GM23248 (cell line): ENCODE results near the gene ZBTB46. TPM values are rescaled to one million over a fixed set of nuclear protein-coding genes. Genes with fewer than 3 reads are reported as not detected.
"Not testable (repeated sequence)": the region's sequence is repeated elsewhere in the genome, so short reads cannot be mapped to it uniquely, and the experiment has no call there.

Experiments
- DNase-seq: peaks from one replicate; pipeline ENCODE4 v3.0.0-alpha.2; 2015
- H2AFZ ChIP-seq: fragments of 200-600 bp; sonication (generic); 2 replicates; pipeline ENCODE4 v1.6.1; 2016; ENCODE audit warnings: antibody characterized with exemption
- H3F3A ChIP-seq: fragments of 200-600 bp; sonication (generic); 2 replicates; pipeline ENCODE4 v1.6.1; 2016; ENCODE audit warnings: mild to moderate bottlenecking, antibody characterized with exemption, mixed run types; ENCODE audit not compliant: insufficient read depth
- H3K27ac ChIP-seq: fragments of 200-600 bp; sonication (generic); 2 replicates; pipeline ENCODE4 v1.5.1; 2016; ENCODE audit warnings: mild to moderate bottlenecking
- H3K27me3 ChIP-seq: fragments of 200-600 bp; sonication (generic); replicated peaks from 2 replicates; pipeline ENCODE4 v1.6.1; 2016; ENCODE audit warnings: mild to moderate bottlenecking; ENCODE audit not compliant: insufficient read depth
- H3K36me3 ChIP-seq: fragments of 200-600 bp; sonication (generic); 2 replicates; pipeline ENCODE4 v1.6.1; 2016; ENCODE audit warnings: low read depth, mild to moderate bottlenecking
- H3K4me1 ChIP-seq: fragments of 200-600 bp; sonication (generic); 2 replicates; pipeline ENCODE4 v1.6.1; 2016; ENCODE audit warnings: mild to moderate bottlenecking; ENCODE audit not compliant: insufficient read depth
- H3K4me2 ChIP-seq: fragments of 200-600 bp; sonication (generic); one replicate; pipeline ENCODE4 v1.6.1; 2016; ENCODE audit warnings: mild to moderate bottlenecking; ENCODE audit not compliant: unreplicated experiment
- H3K4me3 ChIP-seq: fragments of 200-600 bp; sonication (generic); 2 replicates; pipeline ENCODE4 v1.5.1; 2016; ENCODE audit warnings: mild to moderate bottlenecking
- H3K79me2 ChIP-seq: fragments of 200-600 bp; sonication (generic); 2 replicates; pipeline ENCODE4 v1.6.1; 2016; ENCODE audit warnings: mild to moderate bottlenecking; ENCODE audit not compliant: insufficient read depth
- H3K9ac ChIP-seq: fragments of 200-600 bp; sonication (generic); 2 replicates; pipeline ENCODE4 v1.6.1; 2016; ENCODE audit warnings: mild to moderate bottlenecking
- H3K9me2 ChIP-seq: fragments of 200-600 bp; sonication (generic); 2 replicates; pipeline ENCODE4 v1.6.1; 2016; ENCODE audit warnings: mixed run types, mild to moderate bottlenecking, moderate library complexity; ENCODE audit not compliant: insufficient read depth
- H3K9me3 ChIP-seq: fragments of 200-600 bp; sonication (generic); one replicate; pipeline ENCODE4 v1.6.1; 2017; ENCODE audit warnings: low read depth
- H4K20me1 ChIP-seq: fragments of 200-600 bp; sonication (generic); 2 replicates; pipeline ENCODE4 v1.6.0; 2016; ENCODE audit not compliant: insufficient read depth
- EZH2 ChIP-seq: fragments of 200-600 bp; sonication (generic); IDR thresholded peaks from 2 replicates; pipeline ENCODE4 v1.6.1; 2018; ENCODE audit warnings: antibody characterized with exemption, mild to moderate bottlenecking; ENCODE audit not compliant: insufficient read depth, poor library complexity, severe bottlenecking
- EZH2phosphoT487 ChIP-seq: fragments of 200-600 bp; sonication (generic); IDR thresholded peaks from 2 replicates; pipeline ENCODE4 v1.6.1; 2018; ENCODE audit warnings: antibody characterized with exemption, moderate library complexity, mild to moderate bottlenecking, low read depth; ENCODE audit not compliant: insufficient read depth
- WGBS, 2 experiments: methylation state at CpG; one replicate each; pipeline ENCODE4 v1.1.6; 2015 to 2017; ENCODE audit warnings: low lambda C conversion rate in 2 of 2, low coverage in 1 of 2; ENCODE audit errors: missing lambda C conversion rate in 2 of 2; 5-methylcytosine and 5-hydroxymethylcytosine counted together
- in situ Hi-C: fragments of 300-500 bp; cut with MboI; formaldehyde crosslinking; loops from 2 replicates; pipeline ENCODE4 v1.15.0; 2020
- polyA plus RNA-seq: library from polyadenylated mRNA; unstranded; fragments of >200 nt; fragmentation: Nextera tagmentation; extraction: Ambion mirVana; gene quantifications from 2 replicates; pipeline ENCODE4 v1.2.1, GENCODE V29; 2016
- total RNA-seq: library from RNA; depleted of rRNA; stranded (reverse); fragments of >200 nt; shearing (Covaris generic); gene quantifications from 2 replicates; pipeline ENCODE4 v1.2.3, GENCODE V29; 2014

Gene ZBTB46
- total and polyA plus RNA-seq, 2 experiments from 2014 or later = 0.33 to 1.9 TPM

DNA sequence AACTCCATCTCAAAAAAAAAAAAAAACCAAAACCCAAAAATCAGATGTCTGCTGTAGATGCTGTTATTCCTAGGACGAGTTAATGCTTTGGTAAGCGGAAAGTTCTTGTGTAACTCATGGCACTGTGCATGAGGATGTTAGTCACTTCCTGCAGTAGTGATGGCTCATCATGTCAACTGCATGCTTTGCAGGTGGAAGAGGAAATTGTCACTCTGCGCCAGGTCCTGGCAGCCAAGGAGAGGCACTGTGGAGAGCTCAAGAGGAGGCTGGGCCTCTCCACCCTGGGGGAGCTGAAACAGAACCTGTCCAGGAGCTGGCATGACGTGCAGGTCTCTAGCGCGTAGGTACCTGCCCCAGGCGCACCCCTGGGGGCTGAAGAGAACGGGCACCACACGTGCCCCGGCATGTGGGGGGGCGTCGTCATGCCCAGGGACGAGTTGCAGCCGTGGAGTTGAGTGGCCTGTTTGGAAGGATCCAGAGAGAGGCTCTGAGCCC lies 42.5 kb upstream of the ZBTB46 start:
- Histone ChIP-seq H3K4me2 (peak overlapping the region; percentile 41), H3K27me3 (no peaks in the 10 kb centered on the region), H2AFZ (no peak overlapping the region), H3K4me1 (peaks cover 11% of the 10 kb centered on the region), H4K20me1 (peaks cover 2% of the 10 kb centered on the region; the same call in 1 of the 2 replicates), H3K9me2 (no peaks in the 10 kb centered on the region), H3F3A (peaks cover 13% of the 10 kb centered on the region), H3K27ac (peak overlapping the region; percentile 66), H3K4me3 (no peak overlapping the region), H3K36me3 (peaks cover 63% of the 10 kb centered on the region), H3K9me3 (no peaks in the 10 kb centered on the region), H3K9ac (peak overlapping the region; percentile 37; the same call in 1 of the 2 replicates), H3K79me2 (peaks cover 96% of the 10 kb centered on the region)
- in situ Hi-C loops = no loop called here
- 69 to 70% methylated on average over 14 of the region's 14 CpGs for WGBS, 2 experiments
- peak; percentile 93 for DNase-seq
- no peak for TF ChIP-seq EZH2
- no peak for TF ChIP-seq EZH2phosphoT487

DNA sequence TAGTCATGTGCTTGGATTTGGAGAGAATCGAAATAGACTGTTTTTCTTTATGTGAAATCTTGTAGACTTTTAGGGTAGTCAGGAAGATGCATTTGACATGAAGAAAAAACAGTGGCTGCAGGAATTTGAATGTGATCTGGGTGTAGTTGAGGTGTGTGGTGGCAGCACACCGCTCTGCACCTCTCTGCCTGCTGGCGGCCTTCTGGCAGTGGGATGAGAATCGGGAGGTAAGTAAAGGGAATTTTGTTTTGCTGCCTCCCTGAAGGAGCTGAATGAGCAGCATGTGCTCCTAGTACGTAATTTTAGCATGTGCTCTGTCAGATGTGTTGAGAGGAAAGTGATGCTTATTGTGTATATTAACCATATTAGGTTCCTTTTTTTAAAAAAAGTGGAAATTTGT lies 37.2 kb upstream of the ZBTB46 start:
- H3K9me3 ChIP-seq = no peaks in the 10 kb centered on the region
- peaks cover 12% of the 10 kb centered on the region for H3K4me1 ChIP-seq
- H3K27me3 ChIP-seq = no peaks in the 10 kb centered on the region
- no peak for TF ChIP-seq EZH2
- TF ChIP-seq EZH2phosphoT487 = no peak
- H3K9me2 ChIP-seq = no peaks in the 10 kb centered on the region
- H3K4me2 ChIP-seq = no peak overlapping the region
- no peak overlapping the region for H3K4me3 ChIP-seq
- H3K27ac ChIP-seq = no peak overlapping the region
- peaks cover 44% of the 10 kb centered on the region for H3K36me3 ChIP-seq
- H3K79me2 ChIP-seq = peaks cover 90% of the 10 kb centered on the region
- H4K20me1 ChIP-seq = no peaks in the 10 kb centered on the region
- no peak for DNase-seq
- in situ Hi-C loops = no loop called here
- WGBS, 2 experiments = 90 to 93% methylated on average over 5 of the region's 5 CpGs
- no peak overlapping the region for H2AFZ ChIP-seq
- H3K9ac ChIP-seq = no peak overlapping the region
- peaks cover 17% of the 10 kb centered on the region for H3F3A ChIP-seq

DNA sequence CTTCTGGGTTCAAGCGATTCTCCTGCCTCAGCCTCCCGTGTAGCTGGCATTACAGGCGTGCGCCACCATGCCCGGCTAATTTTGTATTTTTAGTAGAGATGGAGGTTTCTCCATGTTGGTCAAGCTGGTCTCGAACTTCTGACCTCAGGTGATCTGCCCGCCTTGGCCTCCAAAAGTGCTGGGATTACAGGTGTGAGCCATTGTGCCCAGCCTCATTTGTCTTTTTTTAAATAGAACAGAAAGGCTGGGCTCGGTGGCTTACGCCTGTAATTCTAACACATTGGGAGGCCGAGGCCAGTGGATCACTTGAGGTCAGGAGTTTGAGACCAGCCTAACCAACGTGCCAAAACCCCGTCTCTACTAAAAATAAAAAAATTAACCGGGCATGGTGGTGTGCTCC lies 36.0 kb upstream of the ZBTB46 start:
- DNase-seq, H3K9me3 ChIP-seq, H3K4me3 ChIP-seq, H2AFZ ChIP-seq, H3K4me1 ChIP-seq, H3F3A ChIP-seq, H4K20me1 ChIP-seq, H3K4me2 ChIP-seq, H3K9ac ChIP-seq, in situ Hi-C loops, H3K27me3 ChIP-seq, H3K27ac ChIP-seq, H3K9me2 ChIP-seq: not testable (repeated sequence)
- 91 to 94% methylated on average over 13 of the region's 13 CpGs for WGBS, 2 experiments
- H3K36me3 ChIP-seq = peaks cover 32% of the 10 kb centered on the region
- peaks cover 81% of the 10 kb centered on the region for H3K79me2 ChIP-seq

DNA sequence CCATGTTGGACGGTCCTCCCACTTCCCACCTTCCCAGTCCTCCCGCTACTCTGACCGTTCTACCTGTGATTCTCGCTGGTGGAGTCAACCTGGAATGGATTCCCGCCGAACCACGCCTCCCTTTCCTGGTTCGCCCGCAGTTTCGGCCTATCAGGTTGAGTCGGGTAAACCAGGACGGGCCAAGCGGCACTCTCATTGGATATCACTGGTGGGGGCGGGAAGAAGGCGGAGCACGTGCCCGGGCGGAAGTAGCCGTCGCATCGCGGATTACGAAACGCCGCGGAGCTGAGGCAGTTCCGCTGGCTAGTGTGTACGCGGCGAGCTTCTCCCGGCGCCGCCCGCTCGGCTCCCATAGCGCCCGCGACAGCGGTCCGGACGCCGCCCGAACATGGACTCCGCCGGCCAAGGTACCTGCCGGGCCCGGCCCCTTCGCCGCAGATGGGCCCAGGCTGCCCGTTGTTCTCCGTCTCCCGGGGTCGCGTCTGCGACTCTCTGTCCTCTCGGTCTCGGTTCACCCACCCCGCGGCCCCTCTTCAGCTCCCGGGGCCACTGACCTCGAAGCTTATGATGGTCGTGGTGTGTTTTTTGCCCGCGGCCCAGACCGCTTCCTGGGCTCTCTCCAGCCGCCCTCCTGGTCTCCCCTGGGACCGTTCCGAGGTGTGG lies 34.0 kb upstream of the ZBTB46 start, which contains the start of gene TPD52L2:
TSS of gene TPD52L2 (plus strand) at position 293 of the 663 bp plus-strand sequence. CDS start at position 389, 96 bp downstream.
- Histone ChIP-seq H3K36me3 (peaks cover 15% of the 10 kb centered on the region; the same call in 1 of the 2 replicates), H3K79me2 (peaks cover 61% of the 10 kb centered on the region), H3K4me1 (0 out of 2 replicates have a peak, but pooled peaks cover 7% of the 10 kb centered on the region), H2AFZ (peak within 1 kb of the TSS; percentile 66), H3K9me2 (no peaks in the 10 kb centered on the region), H3K4me2 (peak within 1 kb of the TSS; percentile 94), H3F3A (0 out of 2 replicates have a peak, but pooled peaks cover 4% of the 10 kb centered on the region), H3K4me3 (peak within 1 kb of the TSS; percentile 92), H3K27ac (peak within 1 kb of the TSS; percentile 99), H3K27me3 (no peaks in the 10 kb centered on the region), H3K9ac (peak within 1 kb of the TSS; percentile 99), H3K9me3 (no peaks in the 10 kb centered on the region), H4K20me1 (no peaks in the 10 kb centered on the region)
- no peak for TF ChIP-seq EZH2
- no peak for TF ChIP-seq EZH2phosphoT487
- 1% methylated on average over 57 to 66 of the region's 68 CpGs for WGBS, 2 experiments
- in situ Hi-C loops = no loop called here
- DNase-seq = peak; percentile 100
